Parathyroid adenoma (tissue), 2 donors: ENCODE data around the gene ZFAND3.

Experiments used
- H2AFZ ChIP-seq: fragments of 300-600 bp; sonication (generic); one replicate; pipeline ENCODE4 v1.7.0; 2017; ENCODE audit warnings: antibody characterized with exemption, mild to moderate bottlenecking
- H3K27ac ChIP-seq: fragments of 300-600 bp; sonication (generic); one replicate; pipeline ENCODE4 v1.7.0; 2017
- H3K27me3 ChIP-seq: fragments of 300-600 bp; sonication (generic); one replicate; pipeline ENCODE4 v1.7.0; 2017; ENCODE audit warnings: low read length; ENCODE audit not compliant: control insufficient read depth, insufficient read depth
- H3K36me3 ChIP-seq: fragments of 300-600 bp; sonication (generic); one replicate; pipeline ENCODE4 v1.7.0; 2017; ENCODE audit warnings: low read length; ENCODE audit not compliant: control insufficient read depth, insufficient read depth
- H3K4me1 ChIP-seq: fragments of 300-600 bp; sonication (generic); one replicate; pipeline ENCODE4 v1.7.0; 2017; ENCODE audit warnings: control low read depth
- H3K4me2 ChIP-seq: fragments of 300-600 bp; sonication (generic); one replicate; pipeline ENCODE4 v1.7.0; 2017; ENCODE audit warnings: low read length
- H3K4me3 ChIP-seq: fragments of 300-600 bp; sonication (generic); one replicate; pipeline ENCODE4 v1.7.0; 2017; ENCODE audit warnings: low read depth, low read length
- H3K79me2 ChIP-seq: fragments of 300-600 bp; sonication (generic); one replicate; pipeline ENCODE4 v1.7.0; 2017; ENCODE audit warnings: control low read depth
- H3K9ac ChIP-seq: fragments of 300-600 bp; sonication (generic); one replicate; pipeline ENCODE4 v1.7.0; 2017; ENCODE audit warnings: mild to moderate bottlenecking
- H3K9me3 ChIP-seq: fragments of 300-600 bp; sonication (generic); one replicate; pipeline ENCODE4 v1.7.0; 2017; ENCODE audit warnings: low read length; ENCODE audit not compliant: control insufficient read depth
- TF ChIP-seq, protein P1 (sequence below): fragments of 300-600 bp; sonication (generic); IDR thresholded peaks from one replicate; pipeline ENCODE4 v1.7.0; 2017; ENCODE audit warnings: antibody characterized with exemption, mild to moderate bottlenecking
- donor health status: primary hyperparathyroidism.

ZFAND3 gene

DNA sequence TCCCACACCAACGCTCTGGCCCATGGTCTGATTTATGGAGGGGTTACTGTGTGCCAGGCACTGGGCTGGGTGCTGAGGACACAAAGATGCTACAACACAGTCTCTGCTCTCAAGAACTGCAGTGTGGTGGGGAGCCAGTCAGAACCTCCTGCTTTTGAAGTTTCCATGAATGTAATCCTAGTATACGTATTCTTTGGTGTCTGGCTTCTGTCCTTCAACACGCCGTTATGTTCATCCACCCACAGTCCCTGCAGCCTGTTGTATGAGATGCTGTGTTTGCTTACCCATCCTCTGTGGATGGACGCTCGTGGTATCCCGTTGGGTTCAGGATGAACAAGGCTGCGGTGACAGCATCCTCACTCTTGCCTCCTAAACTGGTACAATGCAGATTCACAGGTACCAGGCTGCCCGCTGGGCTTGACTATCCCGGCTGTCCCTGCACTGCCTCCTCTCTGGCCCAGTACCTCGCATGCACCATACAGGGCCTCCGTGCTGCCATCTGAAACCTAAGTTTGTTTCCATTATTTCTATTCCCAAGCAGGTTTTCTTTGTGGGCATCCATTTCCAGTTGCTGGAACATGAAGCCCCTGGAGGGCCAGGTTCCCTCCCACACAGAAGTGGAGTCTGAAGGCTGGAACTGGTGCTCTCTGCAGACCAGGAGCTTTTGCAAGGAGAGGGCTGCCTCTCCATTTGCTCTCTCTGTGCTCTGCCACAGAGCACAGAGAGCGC is 364.5 kb downstream of the ZFAND3 start:
- Histone ChIP-seq H3K9me3 (no peaks in the 10 kb centered on the region), H3K4me3 (no peak overlapping the region), H3K9ac (no peak overlapping the region)

DNA sequence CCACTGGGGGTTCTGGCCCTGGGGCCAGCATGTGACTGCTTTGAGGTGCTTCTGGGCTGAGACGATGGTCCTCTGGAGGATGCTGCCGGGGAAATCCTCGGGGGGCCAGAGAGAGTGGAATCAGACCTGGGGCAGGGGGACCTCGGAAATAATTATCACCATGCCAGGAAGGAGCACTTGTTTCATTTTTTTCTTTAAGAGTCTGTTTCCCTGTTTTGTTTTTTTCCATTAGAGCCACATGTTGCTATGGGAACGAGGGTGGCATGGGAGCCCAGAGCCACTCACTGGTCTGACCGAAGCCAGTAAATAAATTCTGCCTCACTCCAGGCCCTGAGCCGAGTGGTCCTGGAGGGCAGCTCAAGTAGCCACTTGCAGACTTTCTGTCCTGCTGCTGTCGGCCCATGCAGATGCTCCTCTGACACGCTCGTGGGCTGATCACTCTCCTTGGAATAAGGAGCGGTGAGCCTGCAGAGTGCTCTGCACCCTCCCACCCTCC is 365.1 kb downstream of the ZFAND3 start:
- H3K4me1 ChIP-seq = no peaks in the 10 kb centered on the region
- H3K4me3 ChIP-seq = no peak overlapping the region
- TF ChIP-seq, protein P1, sequence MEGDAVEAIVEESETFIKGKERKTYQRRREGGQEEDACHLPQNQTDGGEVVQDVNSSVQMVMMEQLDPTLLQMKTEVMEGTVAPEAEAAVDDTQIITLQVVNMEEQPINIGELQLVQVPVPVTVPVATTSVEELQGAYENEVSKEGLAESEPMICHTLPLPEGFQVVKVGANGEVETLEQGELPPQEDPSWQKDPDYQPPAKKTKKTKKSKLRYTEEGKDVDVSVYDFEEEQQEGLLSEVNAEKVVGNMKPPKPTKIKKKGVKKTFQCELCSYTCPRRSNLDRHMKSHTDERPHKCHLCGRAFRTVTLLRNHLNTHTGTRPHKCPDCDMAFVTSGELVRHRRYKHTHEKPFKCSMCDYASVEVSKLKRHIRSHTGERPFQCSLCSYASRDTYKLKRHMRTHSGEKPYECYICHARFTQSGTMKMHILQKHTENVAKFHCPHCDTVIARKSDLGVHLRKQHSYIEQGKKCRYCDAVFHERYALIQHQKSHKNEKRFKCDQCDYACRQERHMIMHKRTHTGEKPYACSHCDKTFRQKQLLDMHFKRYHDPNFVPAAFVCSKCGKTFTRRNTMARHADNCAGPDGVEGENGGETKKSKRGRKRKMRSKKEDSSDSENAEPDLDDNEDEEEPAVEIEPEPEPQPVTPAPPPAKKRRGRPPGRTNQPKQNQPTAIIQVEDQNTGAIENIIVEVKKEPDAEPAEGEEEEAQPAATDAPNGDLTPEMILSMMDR = no peak
- no peaks in the 10 kb centered on the region for H3K9me3 ChIP-seq
- H3K79me2 ChIP-seq = peaks cover 3% of the 10 kb centered on the region
- no peaks in the 10 kb centered on the region for H3K36me3 ChIP-seq
- H3K4me2 ChIP-seq = no peak overlapping the region
- H3K27ac ChIP-seq = no peak overlapping the region
- H2AFZ ChIP-seq = no peak overlapping the region
- no peaks in the 10 kb centered on the region for H3K27me3 ChIP-seq
- no peak overlapping the region for H3K9ac ChIP-seq

More for the DNA sequence above, 364.5 kb downstream of the ZFAND3 start:
- Histone ChIP-seq H3K27me3 (no peaks in the 10 kb centered on the region), H2AFZ (no peak overlapping the region), H3K27ac (no peak overlapping the region), H3K36me3 (no peaks in the 10 kb centered on the region), H3K79me2 (peaks cover 3% of the 10 kb centered on the region), H3K4me2 (no peak overlapping the region), H3K4me1 (no peaks in the 10 kb centered on the region)
- TF ChIP-seq, protein P1 = no peak

DNA sequence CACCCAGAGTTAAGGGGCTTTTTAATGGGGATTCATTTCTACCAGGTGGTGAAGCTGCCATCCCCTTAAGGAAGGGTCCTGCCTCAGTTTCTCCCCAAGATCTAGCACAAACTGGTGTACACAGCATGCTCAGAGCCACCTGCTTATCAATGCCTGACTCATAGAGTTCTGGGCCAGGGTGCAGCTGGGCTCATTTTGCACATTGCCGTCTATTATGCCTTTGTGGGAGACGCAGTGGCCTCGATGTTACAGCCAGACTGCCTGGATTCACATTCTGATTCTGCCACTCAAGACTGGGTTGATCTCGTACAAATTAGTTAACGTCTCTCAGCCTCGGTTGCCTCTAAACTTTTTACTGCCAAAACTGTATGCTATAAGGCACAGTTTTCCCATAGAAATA is 365.7 kb downstream of the ZFAND3 start:
- no peak overlapping the region for H3K27ac ChIP-seq
- no peaks in the 10 kb centered on the region for H3K9me3 ChIP-seq
- H3K4me2 ChIP-seq = no peak overlapping the region
- no peaks in the 10 kb centered on the region for H3K27me3 ChIP-seq
- TF ChIP-seq, protein P1 = no peak
- H3K36me3 ChIP-seq = no peaks in the 10 kb centered on the region
- no peak overlapping the region for H3K9ac ChIP-seq
- H3K4me3 ChIP-seq = no peak overlapping the region
- no peaks in the 10 kb centered on the region for H3K4me1 ChIP-seq
- H3K79me2 ChIP-seq = peaks cover 3% of the 10 kb centered on the region
- no peak overlapping the region for H2AFZ ChIP-seq

DNA sequence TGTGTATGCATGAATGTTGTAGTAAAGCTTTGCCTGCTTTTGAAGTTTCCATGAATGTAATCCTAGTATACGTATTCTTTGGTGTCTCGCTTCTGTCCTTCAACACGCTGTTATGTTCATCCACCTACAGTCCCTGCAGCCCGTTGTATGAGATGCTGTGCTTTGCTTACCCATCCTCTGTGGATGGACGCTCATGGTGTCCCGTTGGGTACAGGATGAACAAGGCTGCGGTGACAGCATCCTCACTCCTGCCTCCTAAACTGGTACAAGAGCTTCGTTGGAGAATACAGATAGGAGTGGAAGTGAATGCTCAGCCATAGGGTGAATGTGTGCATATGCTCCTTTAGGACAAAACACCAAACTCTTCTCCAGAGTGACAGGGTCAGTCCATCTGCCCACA is 366.2 kb downstream of the ZFAND3 start:
- no peak overlapping the region for H3K4me2 ChIP-seq
- no peak overlapping the region for H3K9ac ChIP-seq
- TF ChIP-seq, protein P1 = no peak
- H2AFZ ChIP-seq = no peak overlapping the region
- no peaks in the 10 kb centered on the region for H3K36me3 ChIP-seq
- H3K27ac ChIP-seq = no peak overlapping the region
- peaks cover 3% of the 10 kb centered on the region for H3K79me2 ChIP-seq
- no peaks in the 10 kb centered on the region for H3K27me3 ChIP-seq
- no peaks in the 10 kb centered on the region for H3K4me1 ChIP-seq
- H3K4me3 ChIP-seq = no peak overlapping the region
- H3K9me3 ChIP-seq = no peaks in the 10 kb centered on the region

DNA sequence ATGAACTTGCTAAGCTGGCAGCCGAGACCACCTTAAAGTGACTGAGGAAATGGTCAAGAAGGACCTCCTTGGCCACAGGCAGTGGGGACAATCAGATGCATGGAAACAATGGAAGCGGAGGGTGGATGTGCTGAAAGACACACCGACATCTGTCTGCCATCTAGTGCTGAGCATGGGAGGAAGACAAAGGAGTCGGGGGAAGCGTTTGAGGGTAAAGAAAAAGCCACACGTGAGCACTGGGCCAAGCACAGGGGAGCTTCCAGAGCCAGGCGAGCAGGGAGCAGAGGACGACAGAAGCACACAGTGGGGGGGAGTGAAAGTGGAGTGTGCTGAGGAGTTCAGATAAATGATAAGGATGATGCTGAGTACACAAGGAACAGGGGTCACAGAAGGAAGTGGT is 367.8 kb downstream of the ZFAND3 start:
- peaks cover 3% of the 10 kb centered on the region for H3K79me2 ChIP-seq
- no peak overlapping the region for H3K4me3 ChIP-seq
- no peak overlapping the region for H3K9ac ChIP-seq
- H2AFZ ChIP-seq = no peak overlapping the region
- no peak overlapping the region for H3K4me2 ChIP-seq
- no peaks in the 10 kb centered on the region for H3K36me3 ChIP-seq
- H3K4me1 ChIP-seq = no peaks in the 10 kb centered on the region
- TF ChIP-seq, protein P1 = no peak
- H3K27ac ChIP-seq = no peak overlapping the region
- H3K27me3 ChIP-seq = no peaks in the 10 kb centered on the region
- H3K9me3 ChIP-seq = no peaks in the 10 kb centered on the region
